ENCODE measurements around the gene HSD3B1. TPM values are rescaled to one million over a fixed set of nuclear protein-coding genes. Genes with fewer than 3 reads are reported as not detected.

The HSD3B1 gene
- total and polyA plus RNA-seq, 2 experiments from 2014 or later = not detected

DNA sequence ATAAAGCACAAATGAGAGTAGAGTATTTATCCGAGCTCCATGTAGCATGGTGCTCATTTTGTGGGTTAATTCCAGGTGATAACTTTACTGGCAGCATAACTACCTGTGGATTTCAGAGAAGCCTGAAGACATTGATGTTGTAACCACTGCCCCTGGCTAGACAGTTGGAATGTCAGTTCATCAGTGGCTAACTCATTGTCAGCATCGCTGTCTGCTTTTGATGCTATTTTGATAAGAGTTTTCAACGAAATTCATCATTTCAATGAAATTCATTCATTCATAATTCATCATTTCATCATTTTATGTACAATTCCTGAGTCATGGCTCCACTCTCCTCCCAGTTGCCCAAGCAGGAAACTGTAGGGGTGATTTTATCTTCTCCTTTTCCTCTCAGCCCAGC lies 34.4 kb downstream of the HSD3B1 start:
- Histone ChIP-seq H3K4me1 (ENCODE audit: insufficient read depth) (no peaks in the 10 kb centered on the region), H3K4me2 (no peak overlapping the region), H3F3A (replicated peaks; ENCODE audit: low read depth) (no peaks in the 10 kb centered on the region), H3K9me2 (ENCODE audit: insufficient read depth) (peaks cover 6% of the 10 kb centered on the region; the same call in 1 of the 2 replicates), H3K27me3 (ENCODE audit: insufficient read depth) (no peaks in the 10 kb centered on the region), H4K20me1 (replicated peaks; ENCODE audit: insufficient read depth) (no peaks in the 10 kb centered on the region), H3K79me2 (replicated peaks; ENCODE audit: insufficient read depth) (no peaks in the 10 kb centered on the region), H3K27ac (ENCODE audit: low read depth) (no peak overlapping the region), H2AFZ (no peak overlapping the region), H3K36me3 (ENCODE audit: insufficient read depth) (no peaks in the 10 kb centered on the region), H3K4me3 (no peak overlapping the region)
- peaks cover 2% of the 10 kb centered on the region for H3K27me3 Mint-ChIP-seq (ENCODE audit: insufficient read depth, low read depth, poor library complexity)
- no peak for DNase-seq (ENCODE audit: low spot score)
- no peaks in the 10 kb centered on the region for H3K36me3 Mint-ChIP-seq (ENCODE audit: low read depth)
- H3K4me1 Mint-ChIP-seq = no peaks in the 10 kb centered on the region; the same call in 2 of the 3 replicates
- H3K9me3 Mint-ChIP-seq = no peaks in the 10 kb centered on the region
- no peak overlapping the region for H3K27ac Mint-ChIP-seq
- no peak for ATAC-seq
- TF ChIP-seq, protein P1, sequence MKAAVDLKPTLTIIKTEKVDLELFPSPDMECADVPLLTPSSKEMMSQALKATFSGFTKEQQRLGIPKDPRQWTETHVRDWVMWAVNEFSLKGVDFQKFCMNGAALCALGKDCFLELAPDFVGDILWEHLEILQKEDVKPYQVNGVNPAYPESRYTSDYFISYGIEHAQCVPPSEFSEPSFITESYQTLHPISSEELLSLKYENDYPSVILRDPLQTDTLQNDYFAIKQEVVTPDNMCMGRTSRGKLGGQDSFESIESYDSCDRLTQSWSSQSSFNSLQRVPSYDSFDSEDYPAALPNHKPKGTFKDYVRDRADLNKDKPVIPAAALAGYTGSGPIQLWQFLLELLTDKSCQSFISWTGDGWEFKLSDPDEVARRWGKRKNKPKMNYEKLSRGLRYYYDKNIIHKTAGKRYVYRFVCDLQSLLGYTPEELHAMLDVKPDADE (IDR thresholded peaks at IDR 0.05) = no peak
- TF ChIP-seq NANOG (IDR thresholded peaks at IDR 0.05; ENCODE audit: borderline replicate concordance) (no peak), POLR2AphosphoS5 (IDR thresholded peaks at IDR 0.05; ENCODE audit: low read depth) (no peak), EZH2phosphoT487 (IDR thresholded peaks at IDR 0.05; ENCODE audit: unreplicated experiment) (no peak), CREB1 (CRISPR knock-in tag; IDR thresholded peaks at IDR 0.05; ENCODE audit: low read depth) (no peak), JUNB (IDR thresholded peaks at IDR 0.05; ENCODE audit: unreplicated experiment) (no peak), ZNF331 (CRISPR knock-in tag; IDR thresholded peaks at IDR 0.05; ENCODE audit: low read depth) (no peak), STAT1 (IDR thresholded peaks at IDR 0.05; ENCODE audit: unreplicated experiment) (no peak), EZH2 (IDR thresholded peaks at IDR 0.05; ENCODE audit: low read depth, unreplicated experiment) (no peak)
- TF ChIP-seq, protein P2, sequence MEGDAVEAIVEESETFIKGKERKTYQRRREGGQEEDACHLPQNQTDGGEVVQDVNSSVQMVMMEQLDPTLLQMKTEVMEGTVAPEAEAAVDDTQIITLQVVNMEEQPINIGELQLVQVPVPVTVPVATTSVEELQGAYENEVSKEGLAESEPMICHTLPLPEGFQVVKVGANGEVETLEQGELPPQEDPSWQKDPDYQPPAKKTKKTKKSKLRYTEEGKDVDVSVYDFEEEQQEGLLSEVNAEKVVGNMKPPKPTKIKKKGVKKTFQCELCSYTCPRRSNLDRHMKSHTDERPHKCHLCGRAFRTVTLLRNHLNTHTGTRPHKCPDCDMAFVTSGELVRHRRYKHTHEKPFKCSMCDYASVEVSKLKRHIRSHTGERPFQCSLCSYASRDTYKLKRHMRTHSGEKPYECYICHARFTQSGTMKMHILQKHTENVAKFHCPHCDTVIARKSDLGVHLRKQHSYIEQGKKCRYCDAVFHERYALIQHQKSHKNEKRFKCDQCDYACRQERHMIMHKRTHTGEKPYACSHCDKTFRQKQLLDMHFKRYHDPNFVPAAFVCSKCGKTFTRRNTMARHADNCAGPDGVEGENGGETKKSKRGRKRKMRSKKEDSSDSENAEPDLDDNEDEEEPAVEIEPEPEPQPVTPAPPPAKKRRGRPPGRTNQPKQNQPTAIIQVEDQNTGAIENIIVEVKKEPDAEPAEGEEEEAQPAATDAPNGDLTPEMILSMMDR (conservative IDR thresholded peaks at IDR 0.05; ENCODE audit: low read depth in 2 of 2) = no peak
- TF ChIP-seq, protein P3, sequence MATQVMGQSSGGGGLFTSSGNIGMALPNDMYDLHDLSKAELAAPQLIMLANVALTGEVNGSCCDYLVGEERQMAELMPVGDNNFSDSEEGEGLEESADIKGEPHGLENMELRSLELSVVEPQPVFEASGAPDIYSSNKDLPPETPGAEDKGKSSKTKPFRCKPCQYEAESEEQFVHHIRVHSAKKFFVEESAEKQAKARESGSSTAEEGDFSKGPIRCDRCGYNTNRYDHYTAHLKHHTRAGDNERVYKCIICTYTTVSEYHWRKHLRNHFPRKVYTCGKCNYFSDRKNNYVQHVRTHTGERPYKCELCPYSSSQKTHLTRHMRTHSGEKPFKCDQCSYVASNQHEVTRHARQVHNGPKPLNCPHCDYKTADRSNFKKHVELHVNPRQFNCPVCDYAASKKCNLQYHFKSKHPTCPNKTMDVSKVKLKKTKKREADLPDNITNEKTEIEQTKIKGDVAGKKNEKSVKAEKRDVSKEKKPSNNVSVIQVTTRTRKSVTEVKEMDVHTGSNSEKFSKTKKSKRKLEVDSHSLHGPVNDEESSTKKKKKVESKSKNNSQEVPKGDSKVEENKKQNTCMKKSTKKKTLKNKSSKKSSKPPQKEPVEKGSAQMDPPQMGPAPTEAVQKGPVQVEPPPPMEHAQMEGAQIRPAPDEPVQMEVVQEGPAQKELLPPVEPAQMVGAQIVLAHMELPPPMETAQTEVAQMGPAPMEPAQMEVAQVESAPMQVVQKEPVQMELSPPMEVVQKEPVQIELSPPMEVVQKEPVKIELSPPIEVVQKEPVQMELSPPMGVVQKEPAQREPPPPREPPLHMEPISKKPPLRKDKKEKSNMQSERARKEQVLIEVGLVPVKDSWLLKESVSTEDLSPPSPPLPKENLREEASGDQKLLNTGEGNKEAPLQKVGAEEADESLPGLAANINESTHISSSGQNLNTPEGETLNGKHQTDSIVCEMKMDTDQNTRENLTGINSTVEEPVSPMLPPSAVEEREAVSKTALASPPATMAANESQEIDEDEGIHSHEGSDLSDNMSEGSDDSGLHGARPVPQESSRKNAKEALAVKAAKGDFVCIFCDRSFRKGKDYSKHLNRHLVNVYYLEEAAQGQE (IDR thresholded peaks at IDR 0.05; ENCODE audit: unreplicated experiment) = no peak
- no peak overlapping the region for H3K4me3 Mint-ChIP-seq
